ENCODE measurements around the gene SATL1. TPM values are rescaled to one million over a fixed set of nuclear protein-coding genes. Genes with fewer than 3 reads are reported as not detected.
A peak's percentile ranks its signal among the peaks of the same experiment; 100 is the strongest.

Gene SATL1
- total RNA-seq, 4 donors from 2014 or later: 0.48 TPM; not detected in 3

DNA sequence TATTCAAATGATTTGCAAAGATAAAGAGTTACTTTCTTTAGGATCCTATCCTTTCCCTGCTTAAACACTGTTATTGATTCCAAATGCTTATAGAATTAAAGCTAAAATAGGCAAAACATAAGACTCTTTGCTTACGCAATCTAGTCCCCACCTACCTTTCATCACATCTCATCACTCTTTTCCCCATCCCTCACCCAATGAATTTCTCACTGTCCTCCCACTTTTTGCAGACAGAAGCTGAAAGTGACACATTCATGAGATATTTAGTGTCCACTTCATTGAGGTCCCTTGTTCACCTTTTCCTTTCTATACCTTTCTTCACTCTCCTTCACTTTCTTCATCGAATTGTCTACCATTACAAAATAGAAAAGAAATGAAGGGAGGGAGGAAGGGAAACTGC is 424 bp downstream of the SATL1 start:
- no peak for DNase-seq
- Histone ChIP-seq H3K27ac (no peak overlapping the region), H3K4me3 (peak overlapping the region in 1 of 2 donors; percentile 48), H3K36me3 (no peaks in the 10 kb centered on the region), H3K4me1 (no peaks in the 10 kb centered on the region), H3K27me3 (no peaks in the 10 kb centered on the region), H3K9me3 (no peaks in the 10 kb centered on the region)
- intact Hi-C loops (cut with DNase I; ENCODE audit: low total_unique reads): no loop called here
- TF ChIP-seq POLR2A (IDR thresholded peaks at IDR 0.05): no peak
- TF ChIP-seq, protein P1, sequence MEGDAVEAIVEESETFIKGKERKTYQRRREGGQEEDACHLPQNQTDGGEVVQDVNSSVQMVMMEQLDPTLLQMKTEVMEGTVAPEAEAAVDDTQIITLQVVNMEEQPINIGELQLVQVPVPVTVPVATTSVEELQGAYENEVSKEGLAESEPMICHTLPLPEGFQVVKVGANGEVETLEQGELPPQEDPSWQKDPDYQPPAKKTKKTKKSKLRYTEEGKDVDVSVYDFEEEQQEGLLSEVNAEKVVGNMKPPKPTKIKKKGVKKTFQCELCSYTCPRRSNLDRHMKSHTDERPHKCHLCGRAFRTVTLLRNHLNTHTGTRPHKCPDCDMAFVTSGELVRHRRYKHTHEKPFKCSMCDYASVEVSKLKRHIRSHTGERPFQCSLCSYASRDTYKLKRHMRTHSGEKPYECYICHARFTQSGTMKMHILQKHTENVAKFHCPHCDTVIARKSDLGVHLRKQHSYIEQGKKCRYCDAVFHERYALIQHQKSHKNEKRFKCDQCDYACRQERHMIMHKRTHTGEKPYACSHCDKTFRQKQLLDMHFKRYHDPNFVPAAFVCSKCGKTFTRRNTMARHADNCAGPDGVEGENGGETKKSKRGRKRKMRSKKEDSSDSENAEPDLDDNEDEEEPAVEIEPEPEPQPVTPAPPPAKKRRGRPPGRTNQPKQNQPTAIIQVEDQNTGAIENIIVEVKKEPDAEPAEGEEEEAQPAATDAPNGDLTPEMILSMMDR (IDR thresholded peaks at IDR 0.05): no peak

DNA sequence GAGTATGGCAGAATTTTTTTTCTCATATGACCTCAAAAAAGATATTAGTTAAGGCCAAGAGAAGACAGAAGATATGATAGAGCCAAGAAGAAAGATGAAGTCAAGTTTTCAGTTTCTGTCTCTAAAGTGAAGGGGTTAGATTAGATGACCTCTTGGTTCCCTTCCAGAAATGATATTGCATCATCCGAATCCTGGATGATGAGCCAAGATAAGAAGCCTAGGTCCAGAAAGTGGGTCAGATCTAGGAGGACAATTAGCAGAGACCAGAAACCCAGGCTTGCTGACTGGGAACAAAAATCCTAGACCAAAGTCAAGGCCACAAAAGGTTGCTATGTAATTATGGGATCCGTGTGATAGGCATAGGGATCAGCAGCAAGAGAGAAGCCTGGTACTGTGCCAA is 20.2 kb downstream of the SATL1 start:
- intact Hi-C loops (cut with DNase I; ENCODE audit: low total_unique reads): no loop called here
- H3K4me3 ChIP-seq: no peak overlapping the region
- H3K4me1 ChIP-seq: no peaks in the 10 kb centered on the region
- no peaks in the 10 kb centered on the region for H3K36me3 ChIP-seq
- no peaks in the 10 kb centered on the region for H3K9me3 ChIP-seq
- no peak overlapping the region for H3K27ac ChIP-seq
- TF ChIP-seq, protein P1 (IDR thresholded peaks at IDR 0.05): no peak
- no peak for TF ChIP-seq POLR2A (IDR thresholded peaks at IDR 0.05)
- DNase-seq: no peak
- no peaks in the 10 kb centered on the region for H3K27me3 ChIP-seq

DNA sequence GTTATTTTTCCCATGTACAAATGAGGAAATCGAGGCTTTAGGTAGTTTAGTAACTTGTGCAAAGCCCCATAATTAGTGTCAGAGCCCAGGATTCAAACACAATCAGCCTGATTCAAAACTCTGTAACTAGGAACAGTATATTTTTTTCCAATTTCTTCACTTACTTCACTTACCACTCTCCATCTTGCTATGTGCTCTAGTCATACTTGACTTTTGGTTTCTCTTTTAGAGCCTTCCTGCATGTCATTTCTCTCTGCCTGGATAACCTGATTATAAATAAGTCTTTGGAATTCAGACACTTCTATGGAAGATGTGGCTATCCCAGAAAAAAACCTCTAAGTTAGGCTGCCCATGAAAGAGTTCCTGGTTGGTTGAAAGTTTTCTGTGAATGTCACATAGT is 22.2 kb downstream of the SATL1 start:
- intact Hi-C loops (cut with DNase I; ENCODE audit: low total_unique reads): no loop called here
- no peak overlapping the region for H3K4me3 ChIP-seq

DNA sequence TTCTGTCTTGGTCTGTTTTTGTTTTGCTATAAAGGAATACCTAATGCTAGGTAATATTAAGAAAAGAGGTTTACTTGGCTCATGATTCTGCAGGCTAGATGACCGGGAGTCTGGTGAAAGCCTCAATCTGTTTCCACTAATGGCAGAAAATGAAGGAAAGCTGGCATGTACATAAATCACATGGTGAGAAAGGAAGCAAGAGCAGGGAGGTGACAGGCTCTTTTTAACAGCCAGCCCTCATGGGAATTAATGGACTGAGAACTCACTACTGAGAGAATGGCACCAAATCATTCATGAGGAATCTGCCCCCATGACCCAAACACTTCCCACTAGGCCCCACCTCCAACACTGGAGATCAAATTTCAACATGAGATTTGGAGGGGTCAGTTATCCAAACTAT is 27.6 kb downstream of the SATL1 start:
- TF ChIP-seq POLR2A (IDR thresholded peaks at IDR 0.05): no peak
- TF ChIP-seq, protein P1 (IDR thresholded peaks at IDR 0.05): no peak
- no peak overlapping the region for H3K4me3 ChIP-seq
- no peak for DNase-seq
- H3K36me3 ChIP-seq: no peaks in the 10 kb centered on the region
- H3K27ac ChIP-seq: no peak overlapping the region
- intact Hi-C loops (cut with DNase I; ENCODE audit: low total_unique reads): no loop called here
- H3K9me3 ChIP-seq: no peaks in the 10 kb centered on the region
- no peaks in the 10 kb centered on the region for H3K4me1 ChIP-seq
- H3K27me3 ChIP-seq: no peaks in the 10 kb centered on the region

More for the DNA sequence above, 22.2 kb downstream of the SATL1 start:
- no peak for TF ChIP-seq POLR2A (IDR thresholded peaks at IDR 0.05)
- TF ChIP-seq, protein P1 (IDR thresholded peaks at IDR 0.05): no peak
- Histone ChIP-seq H3K4me1 (no peaks in the 10 kb centered on the region), H3K9me3 (no peaks in the 10 kb centered on the region), H3K36me3 (no peaks in the 10 kb centered on the region), H3K27ac (no peak overlapping the region), H3K27me3 (no peaks in the 10 kb centered on the region)
- DNase-seq: no peak

DNA sequence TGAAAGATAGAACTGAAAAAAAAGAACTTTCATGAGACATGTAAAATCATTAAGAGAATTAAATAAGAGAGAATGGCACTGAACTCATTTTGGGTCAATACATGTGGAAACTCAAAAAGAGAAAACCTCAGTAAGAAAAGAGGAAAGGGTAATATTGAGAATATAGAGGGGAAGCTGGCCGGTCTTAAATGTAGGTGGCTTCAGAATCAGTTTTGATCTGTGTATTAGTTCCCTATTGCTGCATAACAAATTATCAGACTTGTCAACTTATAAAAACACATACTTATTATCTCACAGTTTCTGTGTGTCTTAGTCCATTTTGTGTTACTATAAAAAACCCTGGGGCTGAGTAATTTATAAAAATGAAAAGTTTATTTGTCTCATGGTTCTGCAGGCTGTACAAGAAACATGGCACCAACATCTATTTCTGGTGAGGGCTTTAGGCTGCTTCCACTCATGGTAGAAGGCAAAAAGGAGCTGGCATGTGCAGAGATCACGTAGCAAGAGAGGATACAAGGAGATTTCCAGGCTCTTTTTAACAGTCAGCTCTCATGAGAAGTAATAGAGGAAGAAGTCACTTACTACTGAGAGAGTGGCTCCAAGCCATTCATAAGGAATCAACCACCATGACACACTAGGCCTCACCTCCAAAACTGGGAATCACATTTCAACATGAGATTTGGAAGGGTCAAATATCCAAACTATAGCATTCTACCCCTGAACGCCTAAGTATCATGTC is 29.6 kb downstream of the SATL1 start:
- Histone ChIP-seq H3K36me3 (no peaks in the 10 kb centered on the region), H3K27ac (no peak overlapping the region), H3K4me3 (no peak overlapping the region), H3K9me3 (no peaks in the 10 kb centered on the region), H3K4me1 (no peaks in the 10 kb centered on the region), H3K27me3 (no peaks in the 10 kb centered on the region)
- TF ChIP-seq POLR2A (IDR thresholded peaks at IDR 0.05): no peak
- TF ChIP-seq, protein P1 (IDR thresholded peaks at IDR 0.05): no peak
- intact Hi-C loops (cut with DNase I; ENCODE audit: low total_unique reads): no loop called here
- no peak for DNase-seq
